H9 (cell line): ENCODE measurements around the gene FMNL3. TPM values are rescaled to one million over a fixed set of nuclear protein-coding genes. Genes with fewer than 3 reads are reported as not detected.

Experiments
- DNase-seq: peaks from one replicate; pipeline ENCODE4 v3.0.0-alpha.2; 2017
- H2AFZ ChIP-seq: one replicate; pipeline ENCODE4 v1.6.1; 2013; ENCODE audit warnings: mild to moderate bottlenecking, low read length, control low read depth, moderate library complexity
- H2AK5ac ChIP-seq: 2 replicates; pipeline ENCODE4 v1.6.1; 2013; ENCODE audit warnings: low read length, control low read depth, mixed read lengths; ENCODE audit not compliant: insufficient read length
- H2BK120ac ChIP-seq: one replicate; pipeline ENCODE4 v1.6.1; 2013; ENCODE audit warnings: low read depth, mild to moderate bottlenecking, low read length, control low read depth, inconsistent platforms; ENCODE audit not compliant: poor library complexity, severe bottlenecking
- H2BK12ac ChIP-seq: 2 replicates; pipeline ENCODE4 v1.6.1; 2013; ENCODE audit warnings: low read length, control low read depth, mixed read lengths, low read depth; ENCODE audit not compliant: insufficient read length
- H2BK15ac ChIP-seq: 2 replicates; pipeline ENCODE4 v1.6.1; 2013; ENCODE audit warnings: low read depth, low read length, control low read depth
- H2BK20ac ChIP-seq: one replicate; pipeline ENCODE4 v1.6.1; 2013; ENCODE audit warnings: low read depth, mild to moderate bottlenecking, low read length, control low read depth, inconsistent platforms; ENCODE audit not compliant: poor library complexity, severe bottlenecking
- H2BK5ac ChIP-seq: 2 replicates; pipeline ENCODE4 v1.6.1; 2013; ENCODE audit warnings: low read length, control low read depth, mixed read lengths; ENCODE audit not compliant: insufficient read length
- H3K14ac ChIP-seq: 2 replicates; pipeline ENCODE4 v1.6.1; 2013; ENCODE audit warnings: low read length, control low read depth; ENCODE audit not compliant: insufficient read depth
- H3K18ac ChIP-seq: 2 replicates; pipeline ENCODE4 v1.6.1; 2013; ENCODE audit warnings: low read depth, mild to moderate bottlenecking, mixed read lengths, low read length, control low read depth; ENCODE audit not compliant: insufficient read length
- H3K23ac ChIP-seq: 2 replicates; pipeline ENCODE4 v1.6.1; 2013; ENCODE audit warnings: low read length, control low read depth, mixed read lengths, low read depth; ENCODE audit not compliant: insufficient read length
- H3K23me2 ChIP-seq: 2 replicates; pipeline ENCODE4 v1.6.1; 2013; ENCODE audit warnings: low read depth, mild to moderate bottlenecking, mixed read lengths, low read length, control low read depth; ENCODE audit not compliant: insufficient read length, poor library complexity, severe bottlenecking
- H3K27ac ChIP-seq: 2 replicates; pipeline ENCODE4 v1.5.1; 2013; ENCODE audit warnings: low read length, control low read depth, mixed read lengths, low read depth; ENCODE audit not compliant: insufficient read length
- H3K27me3 ChIP-seq: 2 replicates; pipeline ENCODE4 v1.6.1; 2013; ENCODE audit warnings: low read length, control low read depth, inconsistent platforms; ENCODE audit not compliant: insufficient read depth
- H3K4ac ChIP-seq: 2 replicates; pipeline ENCODE4 v1.6.1; 2013; ENCODE audit warnings: low read depth, mild to moderate bottlenecking, control low read depth, inconsistent platforms, low read length, moderate library complexity
- H3K4me1 ChIP-seq: 2 replicates; pipeline ENCODE4 v1.6.1; 2013; ENCODE audit warnings: low read length, control low read depth, inconsistent platforms; ENCODE audit not compliant: insufficient read depth
- H3K4me2 ChIP-seq: 2 replicates; pipeline ENCODE4 v1.6.1; 2013; ENCODE audit warnings: low read length, control low read depth, mixed read lengths; ENCODE audit not compliant: insufficient read length, insufficient read depth
- H3K56ac ChIP-seq: 2 replicates; pipeline ENCODE4 v1.6.1; 2013; ENCODE audit warnings: low read depth, mild to moderate bottlenecking, mixed read lengths, low read length, control low read depth; ENCODE audit not compliant: insufficient read length
- H3K79me1 ChIP-seq: 2 replicates; pipeline ENCODE4 v1.6.1; 2013; ENCODE audit warnings: low read depth, mild to moderate bottlenecking, moderate library complexity, low read length, control low read depth, inconsistent platforms; ENCODE audit not compliant: insufficient read depth, poor library complexity, severe bottlenecking
- H3K79me2 ChIP-seq: 2 replicates; pipeline ENCODE4 v1.6.1; 2013; ENCODE audit warnings: low read length, control low read depth, inconsistent platforms; ENCODE audit not compliant: insufficient read depth
- H3K9ac ChIP-seq: 2 replicates; pipeline ENCODE4 v1.6.1; 2013; ENCODE audit warnings: low read length, control low read depth, mixed read lengths; ENCODE audit not compliant: insufficient read length; ENCODE audit errors: extremely low read depth
- H3K9me3 ChIP-seq: one replicate; pipeline ENCODE4 v1.6.1; 2013; ENCODE audit warnings: low read depth, low read length, inconsistent platforms; ENCODE audit not compliant: control insufficient read depth
- H3T11ph ChIP-seq: one replicate; pipeline ENCODE4 v1.6.1; 2013; ENCODE audit warnings: mild to moderate bottlenecking, low read length, control low read depth, inconsistent platforms
- H4K20me1 ChIP-seq: one replicate; pipeline ENCODE4 v1.6.1; 2013; ENCODE audit not compliant: control insufficient read depth, insufficient read length, insufficient read depth
- H4K5ac ChIP-seq: 2 replicates; pipeline ENCODE4 v1.6.1; 2013; ENCODE audit warnings: low read depth, mild to moderate bottlenecking, mixed read lengths, low read length, control low read depth; ENCODE audit not compliant: insufficient read length
- H4K8ac ChIP-seq: replicated peaks from 2 replicates; pipeline ENCODE4 v1.6.1; 2013; ENCODE audit warnings: low read length, control low read depth, mixed read lengths, low read depth; ENCODE audit not compliant: insufficient read length
- H4K91ac ChIP-seq: 2 replicates; pipeline ENCODE4 v1.6.1; 2013; ENCODE audit warnings: low read depth, mild to moderate bottlenecking, moderate library complexity, mixed read lengths, low read length, control low read depth; ENCODE audit not compliant: insufficient read length
- H3K27ac Mint-ChIP-seq, 3 experiments: 2 replicates in 2 of 3; 3 replicates in 1 of 3; pipeline ENCODE4 v1.8.0; 2020 to 2021; ENCODE audit warnings: mixed read lengths in 3 of 3, mild to moderate bottlenecking in 1 of 3, moderate library complexity in 1 of 3
- H3K27me3 Mint-ChIP-seq: 2 replicates; pipeline ENCODE4 v1.8.0; 2021; ENCODE audit warnings: low read depth, mild to moderate bottlenecking, moderate library complexity, mixed read lengths
- H3K36me3 Mint-ChIP-seq, 3 experiments: 2 replicates in 2 of 3; 3 replicates in 1 of 3; pipeline ENCODE4 v1.8.0; 2020 to 2021; ENCODE audit warnings: low read depth in 3 of 3, mixed read lengths in 3 of 3; ENCODE audit not compliant: insufficient read depth in 1 of 3
- H3K4me1 Mint-ChIP-seq, 2 experiments: 2 replicates each; pipeline ENCODE4 v1.8.0; 2020; ENCODE audit warnings: mixed read lengths in 2 of 2
- H3K4me3 Mint-ChIP-seq, 2 experiments: 2 replicates in 1 of 2; 3 replicates in 1 of 2; pipeline ENCODE4 v1.8.0; 2020 to 2021; ENCODE audit warnings: mild to moderate bottlenecking in 2 of 2, mixed read lengths in 2 of 2, moderate library complexity in 1 of 2
- H3K9me3 Mint-ChIP-seq, 2 experiments: 2 replicates in 1 of 2; 3 replicates in 1 of 2; pipeline ENCODE4 v1.8.0; 2020; ENCODE audit warnings: mild to moderate bottlenecking in 2 of 2, mixed read lengths in 2 of 2, moderate library complexity in 1 of 2
- CTCF ChIP-seq: fragments of 200-600 bp; sonication (generic); conservative IDR thresholded peaks from 3 replicates; pipeline ENCODE4 v1.8.0; 2021; ENCODE audit warnings: antibody characterized with exemption, mild to moderate bottlenecking
- WGBS: extraction: QIAGEN DNeasy Blood & Tissue Kit; methylation state at CpG from one replicate; pipeline ENCODE4 v1.1.7; 2013; ENCODE audit warnings: missing lambda C conversion rate, low lambda C conversion rate, mixed read lengths; ENCODE audit not compliant: insufficient read length; ENCODE audit errors: extremely low coverage; 5-methylcytosine and 5-hydroxymethylcytosine counted together
- total RNA-seq: library from RNA; stranded (reverse); gene quantifications from 2 replicates; pipeline ENCODE4 v1.2.1, GENCODE V29; 2021

Gene FMNL3
- total RNA-seq, 1 experiment from 2014 or later: 22.8 TPM

- no peak overlapping the region for H4K5ac ChIP-seq
- H3K9me3 Mint-ChIP-seq: no peaks in the 10 kb centered on the region
- no peak overlapping the region for H2BK20ac ChIP-seq
- no CpG with 5 or more reads among the region's 7 CpGs for WGBS
- H3K23ac ChIP-seq: no peak overlapping the region
- no peak overlapping the region for H3K27ac Mint-ChIP-seq
- H3K27ac ChIP-seq: no peak overlapping the region
- no peak overlapping the region for H4K91ac ChIP-seq
- no peak overlapping the region for H3K4ac ChIP-seq
- no peaks in the 10 kb centered on the region for H4K20me1 ChIP-seq
- H3K9ac ChIP-seq: no peak overlapping the region
- no peak overlapping the region for H3T11ph ChIP-seq
- H2AK5ac ChIP-seq: no peak overlapping the region
- no peak overlapping the region for H3K4me3 Mint-ChIP-seq
- no peaks in the 10 kb centered on the region for H3K9me3 ChIP-seq
- no peak overlapping the region for H2BK5ac ChIP-seq
- no peaks in the 10 kb centered on the region for H3K79me2 ChIP-seq
- no peaks in the 10 kb centered on the region for H3K23me2 ChIP-seq
- no peak overlapping the region for H3K56ac ChIP-seq
- H3K18ac ChIP-seq: no peak overlapping the region
- H3K36me3 Mint-ChIP-seq: peaks cover 38 to 80% (median 78%) of the 10 kb centered on the region in 3 experiments
- no peak overlapping the region for H2BK12ac ChIP-seq
- H2BK15ac ChIP-seq: no peak overlapping the region
- H3K79me1 ChIP-seq: no peaks in the 10 kb centered on the region
- H3K4me2 ChIP-seq: no peak overlapping the region
- no peak overlapping the region for H3K14ac ChIP-seq
- H3K4me1 ChIP-seq: no peaks in the 10 kb centered on the region
- no peaks in the 10 kb centered on the region for H3K27me3 Mint-ChIP-seq
- no peak for DNase-seq
- peaks cover 11 to 14% of the 10 kb centered on the region in 2 experiments for H3K4me1 Mint-ChIP-seq
- no peak overlapping the region for H4K8ac ChIP-seq
- no peak overlapping the region for H2AFZ ChIP-seq
- H3K27me3 ChIP-seq: no peaks in the 10 kb centered on the region
- H2BK120ac ChIP-seq: no peak overlapping the region
- no peak for TF ChIP-seq CTCF
Observed at GRCh38 chr12:49646331-49646830, 60.8 kb downstream of the FMNL3 start.
